NCI-H1436 (cell line): Measurements from ENCODE around the gene KRTAP2-4.
"Not testable (repeated sequence)": the region's sequence is repeated elsewhere in the genome, so short reads cannot be mapped to it uniquely, and the experiment has no call there.

Experiments used
- DNase-seq: peaks from one replicate; lab custom pipeline; 2025; lab: John Stamatoyannopoulos, UW

Gene KRTAP2-4

DNA sequence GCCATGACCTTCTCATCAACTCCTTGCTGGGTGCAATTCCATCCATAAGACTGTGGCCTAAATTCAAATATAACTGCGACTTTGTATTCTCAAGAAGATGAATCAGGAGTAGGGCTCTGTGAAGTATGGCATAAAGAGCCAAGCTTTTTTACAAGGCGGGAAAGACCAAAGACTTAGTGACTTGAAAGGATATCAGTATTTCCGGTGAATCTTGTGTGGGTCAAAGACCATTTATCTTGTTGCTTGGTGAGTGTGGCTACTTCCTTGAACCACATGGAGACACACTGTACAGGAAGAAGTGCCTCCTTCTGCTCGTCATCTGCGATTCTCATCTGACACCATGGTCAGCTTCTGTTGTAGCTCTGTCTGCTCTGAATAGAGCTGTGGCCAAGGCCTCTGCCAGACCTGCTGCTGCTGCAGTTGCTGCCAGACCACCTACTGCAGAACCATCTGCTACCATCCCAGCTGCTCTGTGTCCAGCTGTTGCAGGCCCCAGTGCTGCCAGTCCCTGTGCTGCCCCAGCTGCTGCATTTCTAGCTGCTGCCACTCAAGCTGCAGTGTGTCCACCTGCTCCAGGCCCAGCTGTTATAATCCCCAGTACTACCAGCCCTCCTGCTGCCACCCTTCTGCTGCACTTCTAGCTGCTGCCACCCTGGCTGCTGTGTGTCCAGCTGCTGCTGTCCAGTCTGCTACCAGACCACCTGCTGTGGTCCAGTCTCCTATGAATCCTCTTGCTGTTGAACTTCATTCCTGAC, 6.1 kb upstream of the KRTAP2-4 start:
- no peak for DNase-seq

DNA sequence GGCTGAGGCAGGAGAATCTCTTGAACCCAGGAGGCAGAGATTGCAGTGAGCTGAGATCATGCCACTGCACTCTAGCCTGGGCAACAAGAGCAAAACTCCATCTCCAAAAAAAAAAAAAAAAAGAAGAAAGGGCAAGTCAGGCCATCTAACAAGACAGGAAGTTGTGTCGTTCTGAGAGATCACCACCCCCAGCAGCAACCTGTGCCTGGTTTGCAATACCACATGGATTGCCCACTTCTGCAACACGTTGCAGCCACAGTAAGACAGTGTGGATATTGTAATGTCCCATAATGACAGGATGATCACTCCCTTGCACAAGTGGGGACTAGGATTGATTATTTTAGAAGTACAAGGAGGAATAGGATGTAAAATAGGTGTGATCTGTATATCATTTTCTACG, 3.4 kb upstream of the KRTAP2-4 start:
- DNase-seq, result no peak

- DNase-seq, result no peak
Observed at GRCh38 chr17:41067281-41067680, 1.6 kb upstream of the KRTAP2-4 start.

- not testable (repeated sequence) for DNase-seq
Observed at GRCh38 chr17:41065016-41065689, 526 bp downstream of the KRTAP2-4 start.

GRCh38 chr17:41064301-41064700, 1.4 kb downstream of the KRTAP2-4 start:
- no peak for DNase-seq

- DNase-seq, result no peak
Observed at GRCh38 chr17:41063449-41063848, 2.2 kb downstream of the KRTAP2-4 start.

GRCh38 chr17:41061964-41062363, 3.7 kb downstream of the KRTAP2-4 start:
- no peak for DNase-seq

GRCh38 chr17:41060052-41060604, 5.6 kb downstream of the KRTAP2-4 start, which contains the start of gene KRTAP2-3:
Gene KRTAP2-3, minus strand, starts transcription at chr17:41060114. Its CDS starts 64 bp downstream, at chr17:41060050.
- DNase-seq, result no peak

DNA sequence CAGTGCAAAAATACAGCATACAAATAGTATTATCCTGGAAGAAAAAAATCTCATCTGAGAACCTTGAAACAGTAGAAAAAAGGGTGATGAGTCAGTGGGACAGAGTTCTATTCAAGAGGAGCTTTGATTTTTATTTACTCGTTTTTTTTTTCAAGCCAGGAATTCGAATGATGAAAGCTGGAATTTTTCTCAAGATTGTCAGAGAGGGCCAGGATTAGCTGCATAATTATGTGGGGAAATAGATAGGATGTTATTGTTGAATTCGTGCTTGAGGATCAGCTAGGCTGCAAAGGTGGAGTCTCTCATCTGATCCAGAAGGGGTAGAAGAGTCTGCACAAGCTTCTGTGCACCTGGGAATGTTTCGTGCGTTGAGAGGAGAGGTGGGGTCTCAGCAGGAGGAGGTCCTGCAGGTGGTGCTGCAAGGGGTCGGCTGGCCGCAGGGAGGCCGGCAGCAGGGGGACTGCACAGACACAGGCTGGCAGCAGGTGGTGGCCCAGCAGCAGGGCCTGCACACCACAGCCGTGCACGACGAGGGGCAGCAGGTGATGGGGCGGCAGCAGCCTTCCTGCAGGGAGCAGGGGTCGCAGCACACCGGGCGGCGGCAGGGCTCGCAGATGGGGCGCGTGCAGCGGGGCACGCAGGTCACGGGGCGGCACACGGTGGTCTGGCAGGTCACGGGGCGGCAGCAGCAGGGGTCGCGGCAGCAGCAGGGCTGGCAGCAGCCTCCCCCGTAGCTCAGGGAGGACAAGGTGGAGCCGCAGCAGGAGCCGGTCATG, 6.2 kb downstream of the KRTAP2-4 start:
- DNase-seq, result not testable (repeated sequence)

DNA sequence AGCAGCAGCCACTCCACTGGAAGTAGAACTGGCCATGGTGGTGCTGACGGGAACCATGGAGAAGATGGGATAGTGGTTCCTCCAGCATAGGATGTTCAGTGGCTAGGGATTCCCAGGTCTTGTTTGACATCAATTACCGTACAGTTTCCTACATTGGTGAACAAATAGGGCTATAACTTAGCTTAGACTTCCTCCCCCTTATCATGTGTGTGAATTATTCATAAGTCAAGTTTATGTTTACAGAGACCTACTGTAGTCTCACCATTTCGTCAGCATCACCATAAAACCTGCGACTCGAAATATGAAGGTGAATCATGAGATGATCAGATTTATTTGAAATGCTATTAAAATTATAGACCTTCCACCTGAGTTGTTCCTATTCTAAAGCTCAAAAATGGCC, 6.9 kb downstream of the KRTAP2-4 start:
- DNase-seq, result no peak

- no peak for DNase-seq
Observed at GRCh38 chr17:41057547-41057946, 8.1 kb downstream of the KRTAP2-4 start.

DNA sequence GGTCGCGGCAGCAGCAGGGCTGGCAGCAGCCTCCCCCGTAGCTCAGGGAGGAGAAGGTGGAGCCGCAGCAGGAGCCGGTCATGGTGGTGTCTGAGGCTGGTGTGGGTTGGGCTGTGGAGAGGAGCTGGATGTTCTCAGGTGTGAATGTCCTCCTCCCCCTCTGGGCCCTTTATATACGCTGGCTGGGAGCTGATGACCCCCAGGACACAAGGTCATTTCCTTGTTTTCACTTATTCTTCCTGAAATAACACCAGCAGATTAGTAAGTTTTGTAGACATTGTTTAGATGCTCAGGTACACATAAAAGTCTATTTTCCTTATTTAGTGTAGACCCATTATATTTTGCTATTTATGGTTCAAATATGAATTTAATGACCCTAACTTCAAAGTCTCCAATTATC, 10.5 kb downstream of the KRTAP2-4 start, which contains the start of gene KRTAP2-2:
KRTAP2-2 (minus strand) TSS at position 101 of the 400 bp plus-strand sequence; CDS start at position 82, 19 bp downstream.
- not testable (repeated sequence) for DNase-seq

- DNase-seq, result not testable (repeated sequence)
Observed at GRCh38 chr17:41054556-41054955, 11.1 kb downstream of the KRTAP2-4 start.

DNA sequence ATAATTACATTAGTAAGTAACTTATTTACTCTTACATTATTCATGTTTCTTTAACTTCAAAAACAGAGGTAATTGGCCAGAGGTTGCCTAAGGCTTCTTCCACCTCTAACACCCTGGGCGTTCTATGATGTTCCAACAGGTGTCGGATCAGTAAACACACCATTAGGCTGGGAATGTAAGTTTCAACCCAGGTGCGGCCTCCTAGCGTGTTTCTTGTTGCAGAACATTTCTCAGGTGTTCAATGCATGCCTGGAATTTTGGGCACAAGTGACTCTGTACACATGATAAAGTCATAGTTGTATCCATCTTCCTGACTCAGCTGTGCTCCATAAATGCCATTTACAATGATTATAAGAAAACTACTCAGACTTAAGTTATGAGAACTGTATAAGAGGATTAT, 11.7 kb downstream of the KRTAP2-4 start:
- no peak for DNase-seq

DNA sequence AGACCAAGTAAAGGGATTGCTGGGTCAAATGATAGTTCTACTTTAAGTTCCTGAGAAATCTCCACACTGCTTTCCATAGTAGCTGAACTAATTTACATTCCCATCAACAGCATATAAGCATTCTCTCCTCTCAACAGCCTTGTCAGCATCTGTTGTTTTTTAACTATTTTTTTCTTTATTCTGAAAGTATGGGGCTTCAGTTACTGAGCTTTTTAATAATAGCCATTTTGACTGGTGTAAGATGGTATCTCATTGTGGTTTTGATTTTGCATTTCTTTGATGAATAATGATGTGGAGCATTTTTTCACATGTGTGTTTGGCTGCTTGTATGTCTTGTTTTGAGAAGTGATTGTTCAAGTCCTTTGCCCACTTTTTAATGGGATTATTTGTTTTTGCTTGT, 13.1 kb downstream of the KRTAP2-4 start:
- no peak for DNase-seq

DNA sequence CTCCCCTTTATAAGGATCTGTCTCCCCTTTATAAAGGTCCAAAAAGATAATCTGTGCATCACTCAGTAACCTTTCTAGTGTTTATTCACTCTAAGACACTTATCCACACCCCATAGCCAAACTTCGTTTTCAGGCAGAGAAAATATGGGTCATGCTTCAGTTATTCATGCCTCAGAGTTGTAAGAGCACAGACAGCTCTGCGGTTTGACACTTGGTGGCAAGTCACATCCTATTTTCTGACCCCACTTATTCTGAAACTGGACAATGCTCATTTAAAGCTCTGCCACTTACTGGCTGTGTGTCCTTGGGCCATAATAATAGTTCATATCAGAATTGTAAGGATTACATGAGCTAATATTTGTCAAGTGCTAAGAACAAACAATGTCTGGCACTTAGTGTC, 16.6 kb downstream of the KRTAP2-4 start:
- DNase-seq, result no peak

DNA sequence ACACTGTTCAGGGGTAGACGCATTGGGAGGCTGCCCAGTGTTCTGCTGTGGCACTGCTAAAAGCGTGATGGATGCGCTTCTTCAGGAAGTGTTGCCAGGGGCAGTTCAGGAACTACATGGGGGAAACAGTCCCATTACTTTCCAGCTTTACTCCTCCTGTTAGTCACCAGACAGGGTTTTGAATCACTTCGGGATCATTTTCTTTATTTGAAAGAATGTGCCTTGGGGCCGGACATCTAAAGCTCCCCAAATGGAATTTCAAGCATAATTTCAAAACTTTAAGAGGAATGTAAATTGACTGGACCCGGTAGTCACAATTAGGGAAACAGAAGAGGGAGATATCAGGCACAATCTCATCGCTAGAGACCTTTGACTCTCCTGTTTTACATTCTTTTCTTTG, 17.2 kb downstream of the KRTAP2-4 start:
- DNase-seq, result no peak

DNA sequence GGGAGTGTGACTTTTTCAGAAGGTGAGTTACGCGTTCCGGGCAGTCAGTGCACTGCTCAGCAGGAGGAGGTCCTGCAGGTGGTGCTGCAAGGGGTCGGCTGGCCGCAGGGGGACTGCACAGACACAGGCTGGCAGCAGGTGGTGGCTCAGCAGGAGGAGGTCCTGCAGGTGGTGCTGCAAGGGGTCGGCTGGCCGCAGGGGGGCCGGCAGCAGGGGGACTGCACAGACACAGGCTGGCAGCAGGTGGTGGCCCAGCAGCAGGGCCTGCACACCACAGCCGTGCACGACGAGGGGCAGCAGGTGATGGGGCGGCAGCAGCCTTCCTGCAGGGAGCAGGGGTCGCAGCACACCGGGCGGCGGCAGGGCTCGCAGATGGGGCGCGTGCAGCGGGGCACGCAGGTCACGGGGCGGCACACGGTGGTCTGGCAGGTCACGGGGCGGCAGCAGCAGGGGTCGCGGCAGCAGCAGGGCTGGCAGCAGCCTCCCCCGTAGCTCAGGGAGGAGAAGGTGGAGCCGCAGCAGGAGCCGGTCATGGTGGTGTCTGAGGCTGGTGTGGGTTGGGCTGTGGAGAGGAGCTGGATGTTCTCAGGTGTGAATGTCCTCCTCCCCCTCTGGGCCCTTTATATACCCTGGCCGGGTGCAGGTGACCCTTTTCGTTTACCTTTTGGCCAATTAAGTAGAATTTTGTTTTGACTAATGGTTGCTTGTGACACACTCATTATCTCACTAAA, 18.8 kb downstream of the KRTAP2-4 start, which contains the start of gene KRTAP2-1:
KRTAP2-1 (minus strand) TSS at position 582 of the 731 bp plus-strand sequence; CDS start at position 533, 49 bp downstream.
- not testable (repeated sequence) for DNase-seq

- no peak for DNase-seq
Observed at GRCh38 chr17:41042953-41043352, 22.7 kb downstream of the KRTAP2-4 start.

- DNase-seq, result not testable (repeated sequence)
Observed at GRCh38 chr17:41040783-41041571, 24.7 kb downstream of the KRTAP2-4 start, which contains the start of gene KRTAP1-1. Gene KRTAP1-1, minus strand, starts transcription at chr17:41041450. Its CDS starts 53 bp downstream, at chr17:41041397.
